Left ventricle myocardium inferior (tissue), 1 donor: ENCODE results near the gene UTP4. TPM values are rescaled to one million over a fixed set of nuclear protein-coding genes. Genes with fewer than 3 reads are reported as not detected.
"Not testable (repeated sequence)": the region's sequence is repeated elsewhere in the genome, so short reads cannot be mapped to it uniquely, and the experiment has no call there.

Experiments used
- DNase-seq: peaks from one replicate; pipeline ENCODE4 v3.0.0-alpha.2; 2020
- H3K27ac ChIP-seq: fragments of 200-600 bp; replicated peaks from 2 replicates; pipeline ENCODE4 v1.8.0; 2021
- H3K27me3 ChIP-seq: fragments of 200-600 bp; 2 replicates; pipeline ENCODE4 v1.8.0; 2021; ENCODE audit warnings: low read depth
- H3K36me3 ChIP-seq: fragments of 200-600 bp; 2 replicates; pipeline ENCODE4 v1.8.0; 2021
- H3K4me1 ChIP-seq: fragments of 200-600 bp; 2 replicates; pipeline ENCODE4 v1.8.0; 2021
- H3K4me3 ChIP-seq: fragments of 200-600 bp; 2 replicates; pipeline ENCODE4 v1.8.0; 2021; ENCODE audit warnings: mild to moderate bottlenecking, moderate library complexity
- H3K9me3 ChIP-seq: fragments of 200-600 bp; replicated peaks from 2 replicates; pipeline ENCODE4 v1.8.0; 2021
- CTCF ChIP-seq: fragments of 200-600 bp; IDR thresholded peaks from 2 replicates; pipeline ENCODE4 v1.8.0; 2021; ENCODE audit warnings: antibody characterized with exemption, mild to moderate bottlenecking, borderline replicate concordance
- intact Hi-C: fragments of 100-400 bp; cut with micrococcal nuclease; formaldehyde crosslinking; loops from one replicate; pipeline ENCODE4 v1.11.0; 2022
- total RNA-seq: library from RNA; stranded (reverse); fragmentation: NEBNext Ultra II Directional; extraction: Animal tissue kit (Norgen Biotek cat#: 25700); gene quantifications from one replicate; pipeline ENCODE4 v1.2.1, GENCODE V29; 2021
- donor health status: DM: no; HTN: yes; CAD: no; lungs with severe emphysema.

The UTP4 gene
- total RNA-seq, 1 donor from 2014 or later = 30.4 TPM

GRCh38 chr16:69138608-69139007 lies 6.2 kb downstream of the UTP4 start:
- Histone ChIP-seq H3K4me1 (peaks cover 7% of the 10 kb centered on the region), H3K9me3 (no peaks in the 10 kb centered on the region), H3K4me3 (no peak overlapping the region), H3K27ac (no peak overlapping the region), H3K36me3 (peaks cover 70% of the 10 kb centered on the region), H3K27me3 (no peaks in the 10 kb centered on the region)
- DNase-seq = no peak
- intact Hi-C loops = no loop called here
- TF ChIP-seq CTCF = no peak

GRCh38 chr16:69139464-69139863 lies 7.0 kb downstream of the UTP4 start:
- intact Hi-C loops = not testable (repeated sequence)

GRCh38 chr16:69141014-69141413 lies 8.6 kb downstream of the UTP4 start:
- Histone ChIP-seq H3K27ac (no peak overlapping the region), H3K4me1 (no peaks in the 10 kb centered on the region), H3K27me3 (no peaks in the 10 kb centered on the region), H3K4me3 (no peak overlapping the region), H3K36me3 (peaks cover 94% of the 10 kb centered on the region), H3K9me3 (no peaks in the 10 kb centered on the region)
- no peak for DNase-seq
- no peak for TF ChIP-seq CTCF
- intact Hi-C loops = no loop called here

More at GRCh38 chr16:69139464-69139863, 7.0 kb downstream of the UTP4 start:
- not testable (repeated sequence) for H3K4me3 ChIP-seq, H3K9me3 ChIP-seq, DNase-seq, H3K27ac ChIP-seq, H3K27me3 ChIP-seq, H3K4me1 ChIP-seq
- H3K36me3 ChIP-seq = peaks cover 79% of the 10 kb centered on the region

GRCh38 chr16:69141936-69142335 lies 9.5 kb downstream of the UTP4 start:
- DNase-seq = no peak
- intact Hi-C loops = no loop called here
- Histone ChIP-seq H3K27ac (no peak overlapping the region), H3K4me3 (no peak overlapping the region), H3K27me3 (no peaks in the 10 kb centered on the region), H3K4me1 (no peaks in the 10 kb centered on the region), H3K9me3 (no peaks in the 10 kb centered on the region), H3K36me3 (peaks cover 98% of the 10 kb centered on the region)
- TF ChIP-seq CTCF = no peak

GRCh38 chr16:69143116-69143515 lies 10.7 kb downstream of the UTP4 start:
- H3K4me3 ChIP-seq = no peak overlapping the region
- no peaks in the 10 kb centered on the region for H3K9me3 ChIP-seq
- no peaks in the 10 kb centered on the region for H3K27me3 ChIP-seq
- no peak for TF ChIP-seq CTCF
- H3K4me1 ChIP-seq = no peaks in the 10 kb centered on the region
- H3K27ac ChIP-seq = no peak overlapping the region
- peaks cover 90% of the 10 kb centered on the region for H3K36me3 ChIP-seq
- intact Hi-C loops = no loop called here
- DNase-seq = no peak

- no peaks in the 10 kb centered on the region for H3K4me1 ChIP-seq
- no peak for TF ChIP-seq CTCF
- H3K36me3 ChIP-seq = peaks cover 82% of the 10 kb centered on the region
- no peaks in the 10 kb centered on the region for H3K9me3 ChIP-seq
- no peak overlapping the region for H3K27ac ChIP-seq
- H3K27me3 ChIP-seq = no peaks in the 10 kb centered on the region
- no peak for DNase-seq
- intact Hi-C loops = no loop called here
- H3K4me3 ChIP-seq = no peak overlapping the region
Observed at GRCh38 chr16:69145658-69146057, 13.2 kb downstream of the UTP4 start.

GRCh38 chr16:69149621-69150020 lies 17.2 kb downstream of the UTP4 start:
- DNase-seq, H3K27ac ChIP-seq, H3K9me3 ChIP-seq, H3K27me3 ChIP-seq, H3K4me3 ChIP-seq, H3K4me1 ChIP-seq: not testable (repeated sequence)
- H3K36me3 ChIP-seq = peaks cover 82% of the 10 kb centered on the region
- intact Hi-C loops = loop anchor here (2.0 kb wide), 1 partner anchor 137 kb away; no protein-coding TSS in a partner anchor
